Measurements from ENCODE around the gene CYP20A1.
"Not testable (repeated sequence)": the region's sequence is repeated elsewhere in the genome, so short reads cannot be mapped to it uniquely, and the experiment has no call there.

The CYP20A1 gene

DNA sequence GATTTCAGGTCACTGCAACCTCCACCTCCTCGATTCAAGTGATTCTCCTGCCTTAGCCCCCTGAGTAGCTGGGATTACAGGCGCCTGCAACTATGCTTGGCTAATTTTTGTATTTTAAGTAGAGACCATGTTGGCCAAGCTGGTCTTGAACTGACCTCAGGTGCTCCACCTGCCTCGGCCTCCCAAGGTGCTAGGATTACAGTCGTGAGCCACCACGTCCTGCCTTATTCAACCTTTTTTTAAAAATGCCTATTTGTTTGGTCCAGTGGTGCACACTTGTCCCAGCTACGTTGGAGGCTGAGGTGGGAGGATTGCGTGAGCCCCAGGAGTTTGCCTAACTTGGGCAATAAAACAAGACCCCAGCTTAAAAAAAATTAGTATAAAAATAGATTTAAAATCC, 43.3 kb downstream of the CYP20A1 start:
- no peak for DNase-seq

- DNase-seq: no peak
These were observed 47.7 kb downstream of the CYP20A1 start for GRCh38 chr2:203286532-203286931.

- DNase-seq: no peak
These were observed 62.8 kb downstream of the CYP20A1 start for GRCh38 chr2:203301667-203302066.

DNA sequence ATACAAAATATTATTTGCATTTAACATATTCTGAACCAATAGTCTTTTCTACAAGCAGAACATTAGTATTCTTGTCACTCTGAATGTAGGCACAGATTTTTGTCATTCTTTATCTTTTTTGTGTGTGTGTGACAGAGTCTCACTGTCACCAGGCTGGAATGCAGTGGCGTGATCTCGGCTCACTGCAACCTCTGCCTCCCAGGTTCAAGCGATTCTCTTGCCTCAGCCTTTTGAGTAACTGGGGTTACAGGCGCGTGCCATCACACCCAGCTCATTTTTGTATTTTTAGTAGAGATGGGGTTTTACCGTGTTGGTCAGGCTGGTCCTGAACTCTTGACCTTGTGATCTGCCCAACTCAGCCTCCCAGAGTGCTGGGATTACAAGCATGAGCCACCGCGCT, 63.8 kb downstream of the CYP20A1 start:
- DNase-seq: not testable (repeated sequence)

DNA sequence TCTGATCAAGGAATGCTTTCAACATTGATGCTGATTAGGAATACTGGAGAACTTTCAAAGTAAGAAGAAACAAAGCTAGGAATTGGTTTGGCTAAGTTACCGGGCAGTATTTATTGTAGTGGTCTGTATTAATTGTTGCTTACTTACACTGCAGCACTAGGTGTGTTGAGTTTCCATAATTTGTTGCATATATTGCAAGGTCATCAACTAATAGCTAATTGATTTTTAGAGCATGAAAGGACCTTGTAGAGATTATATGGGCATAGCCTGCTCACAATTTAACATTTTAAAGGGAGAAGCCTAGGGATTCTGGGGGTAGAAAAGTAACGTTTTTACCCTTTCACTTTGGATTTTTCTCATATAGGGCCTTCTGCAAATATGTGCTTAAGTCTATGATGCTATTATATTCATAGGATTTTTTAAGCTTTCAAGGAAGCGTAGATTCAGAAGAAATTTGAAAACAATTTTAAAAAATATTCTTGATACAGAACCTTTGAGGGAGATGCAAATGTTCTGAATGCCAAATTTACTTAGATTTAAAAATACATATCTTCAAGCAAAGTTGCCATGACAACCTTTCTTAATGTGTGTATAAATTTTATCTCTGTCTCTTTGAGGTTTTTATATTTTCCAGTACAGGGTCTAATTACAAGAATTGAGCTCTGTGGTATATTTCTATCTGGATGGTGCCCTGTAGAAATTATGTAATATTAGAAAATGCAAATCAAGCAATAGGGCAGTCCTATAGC, 72.0 kb downstream of the CYP20A1 start:
- no peak for DNase-seq

- no peak for DNase-seq
These were observed 87.5 kb downstream of the CYP20A1 start for GRCh38 chr2:203326356-203326755.

- peak in 1 of 2 donors; percentile 11 for DNase-seq
These were observed 88.7 kb downstream of the CYP20A1 start for GRCh38 chr2:203327582-203327900.

GRCh38 chr2:203327901-203328759, 89.3 kb downstream of the CYP20A1 start, which contains the start of gene ABI2:
Gene ABI2 (plus strand): TSS chr2:203328394. CDS start chr2:203328515, 121 bp downstream.
- DNase-seq: peak; percentile 71 to 84

DNA sequence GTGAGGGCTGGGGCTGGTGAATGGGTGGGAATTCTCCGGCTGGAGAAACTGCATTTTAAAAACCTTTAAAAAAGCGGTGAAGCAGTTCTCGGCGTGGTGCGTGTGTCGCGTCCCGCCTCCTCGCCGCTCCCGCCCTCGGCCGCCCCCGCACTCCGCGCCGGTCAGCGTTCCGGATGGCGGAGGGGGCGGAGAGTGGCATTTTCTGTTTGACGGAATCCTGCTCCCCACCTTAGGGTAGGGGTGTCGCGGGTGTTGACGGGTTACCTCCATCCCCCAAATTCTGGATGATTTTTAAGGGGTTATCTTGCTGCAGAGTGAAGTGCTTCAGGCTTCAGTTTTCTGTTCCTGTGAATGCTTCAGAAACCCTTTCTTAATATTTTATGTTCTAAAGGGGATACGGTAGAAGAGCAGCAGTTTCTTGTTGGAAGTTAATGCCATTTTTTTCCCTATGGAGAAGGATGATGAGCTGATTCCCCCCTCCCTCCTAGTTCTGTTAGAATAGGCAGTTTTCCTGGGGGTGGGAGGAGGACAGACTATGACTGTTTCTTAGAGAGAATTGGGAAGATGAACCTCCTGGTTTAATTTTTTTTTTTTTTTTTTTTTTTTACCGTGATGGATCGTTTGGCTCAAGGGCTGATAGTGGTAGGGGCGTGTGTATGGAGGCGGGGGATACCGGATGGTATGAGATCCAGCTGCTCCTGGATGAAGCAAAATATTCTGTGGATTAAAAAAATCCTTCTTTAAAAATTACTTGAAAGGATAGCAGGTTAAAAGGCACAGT, 90.1 kb downstream of the CYP20A1 start:
- DNase-seq: peak; percentile 59 to 71

- DNase-seq: no peak
These were observed 91.6 kb downstream of the CYP20A1 start for GRCh38 chr2:203330434-203330833.

GRCh38 chr2:203338322-203338721, 99.5 kb downstream of the CYP20A1 start:
- DNase-seq: no peak

- no peak for DNase-seq
These were observed 102.1 kb downstream of the CYP20A1 start for GRCh38 chr2:203340791-203341487.

GRCh38 chr2:203341741-203342310, 103.0 kb downstream of the CYP20A1 start:
- DNase-seq: no peak

- not testable (repeated sequence) for DNase-seq
These were observed 103.6 kb downstream of the CYP20A1 start for GRCh38 chr2:203342374-203342773.

- DNase-seq: no peak
These were observed 105.8 kb downstream of the CYP20A1 start for GRCh38 chr2:203344667-203345066.

DNA sequence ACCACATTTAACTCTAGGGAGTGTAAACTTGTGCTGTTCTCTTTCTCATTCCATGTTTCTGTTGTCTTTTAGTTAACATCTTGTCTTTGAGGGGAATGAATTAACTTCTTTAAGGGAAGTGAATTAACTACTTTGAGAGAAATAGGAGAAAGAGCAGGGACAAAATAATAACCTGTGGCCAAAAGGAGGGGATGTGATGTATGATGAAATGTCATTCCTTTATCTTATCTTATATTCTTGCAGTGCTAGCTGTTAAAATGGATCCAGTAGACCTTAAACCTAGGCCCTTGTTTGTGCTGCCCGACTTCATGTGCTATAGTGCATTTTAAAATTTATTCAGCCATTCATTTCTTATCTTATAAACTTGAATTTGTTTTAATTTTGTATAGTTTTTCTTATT, 107.8 kb downstream of the CYP20A1 start:
- no peak for DNase-seq

DNA sequence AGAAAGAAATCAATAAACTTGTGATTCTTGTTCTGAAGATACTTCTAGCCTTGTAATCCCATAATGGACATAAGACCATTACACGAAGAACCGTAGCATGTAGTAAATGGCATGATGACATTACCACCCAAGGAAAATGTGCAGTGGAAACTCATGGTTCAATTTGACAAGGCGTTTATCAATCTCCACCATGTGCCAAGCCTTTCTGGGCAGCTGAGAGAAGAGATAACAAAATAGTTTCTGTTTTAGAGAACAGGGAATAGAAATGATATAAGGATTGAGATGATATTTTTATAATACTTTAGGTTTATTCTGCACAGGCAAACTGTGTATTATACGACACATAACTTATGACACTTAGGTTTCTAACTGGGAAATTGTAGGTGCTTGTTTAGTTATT, 108.6 kb downstream of the CYP20A1 start:
- DNase-seq: no peak

DNA sequence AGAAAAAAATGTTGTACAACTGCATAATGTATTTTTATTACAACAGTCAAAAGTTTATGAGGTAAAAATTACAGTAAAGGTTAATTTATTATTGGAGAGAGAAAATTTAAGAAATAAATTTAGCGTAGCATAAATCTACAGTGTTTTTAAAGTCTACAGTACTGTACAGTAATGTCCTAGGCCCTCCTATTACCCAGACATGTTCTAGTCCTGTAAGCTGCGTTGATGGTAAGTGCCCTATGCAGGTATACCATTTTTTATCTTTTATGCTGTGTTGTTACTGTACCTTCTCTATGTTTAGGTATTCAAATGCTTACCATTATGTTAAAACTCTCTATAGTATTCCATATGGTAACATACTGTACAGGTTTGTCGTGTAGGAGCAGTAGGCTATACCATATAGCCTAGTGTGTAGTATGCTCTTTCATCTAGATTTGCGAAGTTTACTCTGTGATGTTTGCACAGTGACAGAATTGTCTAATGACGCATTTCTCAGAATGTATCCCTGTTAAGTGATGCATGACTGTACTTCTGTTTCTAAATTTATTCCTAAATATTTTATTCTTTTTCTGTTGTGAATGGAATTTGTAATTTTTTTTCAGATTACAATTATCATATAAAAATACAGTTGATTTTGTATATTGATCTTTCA, 113.9 kb downstream of the CYP20A1 start:
- no peak for DNase-seq

- no peak for DNase-seq
These were observed 116.1 kb downstream of the CYP20A1 start for GRCh38 chr2:203354966-203355365.
